HG03354 (cell line): ENCODE measurements around the gene IFI6.
"Not testable (repeated sequence)": the region's sequence is repeated elsewhere in the genome, so short reads cannot be mapped to it uniquely, and the experiment has no call there.

ENCODE experiments used
- ATAC-seq: cut with Tn5 transposase; IDR thresholded peaks from one replicate; pipeline ENCODE4 v1.9.1; 2021; ENCODE audit warnings: mild to moderate bottlenecking; ENCODE audit not compliant: unreplicated experiment, poor library complexity, severe bottlenecking

Gene IFI6

DNA sequence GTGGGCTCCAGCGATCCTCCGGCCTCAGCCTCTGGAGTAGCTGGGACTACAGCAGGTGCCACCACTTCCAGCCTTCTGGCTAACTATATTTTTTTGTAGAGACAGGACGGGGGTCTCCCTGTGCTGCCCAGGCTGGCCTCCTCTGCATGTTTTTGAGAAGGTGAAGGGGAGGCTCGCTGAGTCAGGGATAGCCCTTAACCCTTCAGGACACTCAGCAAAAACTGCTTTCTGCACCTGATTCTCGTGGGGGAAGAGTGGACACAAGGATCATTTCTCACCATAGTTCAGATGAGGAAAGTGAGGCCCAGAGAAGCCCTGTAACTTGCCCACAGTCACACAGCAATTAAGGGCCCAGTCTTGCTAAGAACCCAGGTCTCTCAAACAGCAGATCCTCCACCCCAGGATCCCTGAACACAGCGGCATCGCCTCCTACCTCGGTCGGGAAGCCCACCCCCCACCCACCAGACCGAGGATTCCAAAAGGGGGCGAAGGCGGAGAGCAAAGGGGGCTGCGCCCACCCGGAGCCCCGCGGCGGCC, 38.3 kb downstream of the IFI6 start:
- no peak for ATAC-seq

DNA sequence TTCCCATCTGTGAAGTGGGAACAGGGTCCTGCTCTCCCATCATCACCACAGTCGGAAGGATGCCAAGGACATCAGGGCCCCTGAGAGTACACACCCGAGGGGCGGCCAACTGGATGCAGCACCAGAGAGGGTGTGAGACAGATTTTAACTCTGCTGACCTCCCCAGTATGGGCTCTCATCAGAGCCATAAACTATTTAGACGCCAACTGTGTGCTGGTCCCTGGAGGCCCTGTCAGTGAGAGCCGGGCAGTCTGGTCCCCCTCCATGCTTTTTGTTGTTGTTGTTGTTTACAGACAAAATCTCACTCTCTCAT, 38.7 kb downstream of the IFI6 start:
- ATAC-seq, result no peak

DNA sequence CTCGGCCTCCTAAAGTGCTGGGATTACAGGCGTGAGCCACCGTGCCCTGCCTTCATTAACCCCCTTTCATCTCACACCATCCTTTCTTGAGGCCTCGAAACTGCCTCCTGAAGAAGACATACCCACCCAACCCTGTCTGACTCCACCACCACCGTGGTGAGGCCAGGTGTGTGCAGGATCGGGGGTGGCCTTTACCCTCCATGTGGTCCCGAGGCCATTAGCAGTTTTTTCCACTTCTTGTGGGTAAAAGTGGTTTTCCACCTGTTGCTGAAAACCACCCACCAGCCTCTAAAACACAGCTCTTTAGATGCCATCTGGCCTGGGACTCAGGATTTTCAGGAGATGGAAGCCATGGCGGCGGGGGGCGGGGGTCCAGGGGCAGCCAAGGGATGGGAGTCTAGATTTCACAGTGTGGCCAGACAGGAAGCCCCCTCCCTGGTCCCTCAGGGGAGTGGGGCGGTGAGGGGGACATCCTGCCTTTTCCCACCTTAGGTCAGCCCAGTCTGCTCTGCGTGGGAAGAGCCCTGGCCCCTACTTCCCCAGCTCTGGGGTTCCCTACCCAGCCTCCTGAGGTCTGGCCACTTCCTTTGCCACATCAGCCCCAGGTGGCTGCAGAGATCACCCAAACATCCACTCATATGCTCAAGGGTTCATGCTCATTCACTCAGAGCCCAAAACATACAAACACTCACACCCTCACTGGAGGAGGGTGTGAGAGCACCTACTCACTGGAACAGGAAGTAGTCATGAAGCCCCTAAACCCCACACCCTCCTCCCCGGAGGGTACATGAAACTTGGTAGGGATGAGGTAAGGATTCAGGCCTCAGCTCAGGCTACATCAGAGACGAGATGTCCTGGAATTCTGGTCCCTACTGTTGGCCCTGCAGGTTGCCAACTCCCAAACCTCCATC, 39.4 kb downstream of the IFI6 start:
- peak; percentile 36 for ATAC-seq

DNA sequence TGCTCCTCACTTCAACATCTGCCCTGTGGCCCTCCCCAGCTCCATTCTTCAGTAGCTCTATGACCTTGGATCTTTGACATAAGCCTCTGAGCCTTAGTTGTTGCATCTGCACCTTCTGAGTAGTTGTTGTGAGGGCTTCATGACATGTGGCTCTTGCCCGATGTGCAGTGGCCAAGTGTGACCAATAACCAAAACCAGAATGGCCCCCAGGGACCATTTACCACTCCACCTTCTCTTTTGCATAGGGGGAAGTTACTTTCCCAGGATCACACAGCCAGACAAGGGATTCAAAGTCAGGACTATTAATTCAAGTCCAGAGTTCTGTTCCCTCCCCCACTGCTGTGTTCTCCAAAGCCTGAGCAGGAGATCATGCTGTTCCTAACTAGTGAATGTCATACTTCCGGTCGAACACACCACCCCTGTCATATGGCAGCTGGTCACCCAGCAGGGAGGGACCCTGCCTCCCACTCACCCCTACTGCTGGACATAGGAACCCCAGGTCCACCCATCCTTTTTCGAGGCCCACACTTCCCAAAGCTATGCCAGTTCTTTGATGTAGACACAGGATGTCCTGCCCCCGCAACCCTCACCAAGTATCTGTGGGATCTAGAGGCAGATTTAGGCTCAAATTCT, 41.0 kb downstream of the IFI6 start:
- ATAC-seq, result peak; percentile 27

DNA sequence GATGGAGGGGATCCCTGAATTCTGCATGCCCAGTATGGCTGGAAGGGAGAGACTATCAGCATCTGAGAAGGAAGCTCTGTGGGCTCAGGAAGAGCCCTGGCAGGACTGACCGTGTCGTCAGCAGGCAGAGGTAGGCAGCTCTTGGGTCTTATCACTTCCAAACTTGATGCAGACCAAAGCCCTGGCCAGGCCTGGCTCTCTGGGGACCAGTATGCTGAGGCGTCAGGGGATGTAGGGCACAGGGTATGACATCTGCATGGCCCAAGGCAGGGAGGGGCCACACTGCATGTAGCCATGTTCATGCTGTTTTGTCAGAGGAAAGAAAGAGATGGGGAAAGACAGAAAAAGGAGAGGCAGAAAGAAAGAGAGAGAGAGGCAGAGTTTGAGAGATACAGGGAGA, 43.3 kb downstream of the IFI6 start:
- ATAC-seq, result no peak

DNA sequence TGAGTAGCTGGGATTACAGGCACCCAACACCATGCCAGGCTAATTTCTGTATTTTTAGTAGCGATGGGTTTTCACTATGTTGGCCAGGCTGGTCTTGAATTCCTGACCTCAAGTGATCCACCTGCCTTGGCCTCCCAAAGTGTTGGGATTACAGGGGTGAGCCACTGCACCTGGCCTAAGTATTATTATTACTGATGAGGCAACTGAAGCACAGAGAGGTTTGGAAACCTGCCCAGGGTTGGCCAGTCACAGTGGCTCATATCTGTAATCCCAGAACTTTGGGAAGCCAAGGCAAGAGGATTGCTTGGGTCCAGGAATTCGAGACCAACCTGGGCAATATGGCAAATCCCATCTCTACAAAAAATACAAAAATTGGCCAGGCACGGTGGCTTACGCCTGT, 44.3 kb downstream of the IFI6 start:
- ATAC-seq, result not testable (repeated sequence)

DNA sequence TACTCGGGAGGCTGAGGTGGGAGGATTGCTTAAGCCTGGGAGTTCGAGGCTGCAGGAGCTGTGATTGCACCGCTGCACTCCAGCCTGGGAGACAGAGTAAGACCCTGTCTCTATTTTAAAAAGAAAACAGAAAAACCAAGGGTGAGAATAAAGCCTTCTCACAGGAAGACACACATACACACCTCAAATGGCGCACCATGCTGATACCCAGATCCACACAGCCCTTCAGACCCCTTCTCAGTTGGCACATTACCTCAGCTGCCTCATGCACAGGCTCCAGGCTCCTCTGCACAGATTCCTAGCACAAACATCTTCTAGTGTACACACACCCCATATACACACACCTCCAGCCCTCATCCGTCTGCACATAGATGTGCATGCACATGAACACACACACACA, 44.9 kb downstream of the IFI6 start:
- ATAC-seq, result no peak

DNA sequence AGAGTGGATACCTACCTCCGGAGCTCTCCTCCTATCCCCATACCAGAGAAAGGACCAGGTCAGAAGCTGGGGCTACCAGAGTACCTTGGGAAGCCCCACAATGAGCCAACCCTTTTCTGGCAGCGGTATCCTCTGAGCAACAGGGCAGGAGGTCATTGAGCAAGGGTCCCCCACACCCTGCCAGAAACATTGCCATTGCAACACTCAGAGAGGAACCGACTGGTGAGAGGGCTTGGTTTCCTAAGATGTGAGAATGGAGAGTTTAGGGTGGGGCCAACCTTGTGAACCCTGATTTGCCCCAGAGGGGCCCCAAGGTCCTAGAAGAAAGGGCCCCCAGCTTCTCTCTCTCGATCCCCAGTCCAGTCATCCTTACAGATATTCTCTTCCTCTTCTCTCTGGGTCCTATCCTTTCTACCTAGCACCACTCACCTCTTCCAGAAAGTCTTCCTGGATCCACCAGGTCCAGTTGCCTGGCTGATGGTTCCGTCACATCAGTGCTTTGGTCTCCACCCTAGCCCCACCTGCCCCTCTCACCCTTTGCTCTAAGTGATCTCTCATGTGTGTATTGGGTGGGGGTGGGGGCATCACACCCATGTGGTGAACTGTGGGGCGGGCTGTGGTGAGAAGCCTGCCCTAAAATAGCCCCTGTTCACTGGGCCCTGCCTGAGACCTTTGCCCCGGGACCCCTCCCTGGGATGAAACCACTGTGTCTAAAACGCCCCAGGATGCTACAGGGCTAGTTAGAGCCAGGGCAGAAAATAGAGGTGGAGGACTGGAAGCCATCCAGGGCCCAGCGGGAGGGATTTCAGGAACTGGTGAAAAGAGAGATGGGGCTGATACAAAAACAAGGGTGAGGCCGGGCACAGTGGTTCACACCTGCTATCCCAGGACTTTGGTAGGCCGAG, 45.7 kb downstream of the IFI6 start:
- ATAC-seq, result no peak

DNA sequence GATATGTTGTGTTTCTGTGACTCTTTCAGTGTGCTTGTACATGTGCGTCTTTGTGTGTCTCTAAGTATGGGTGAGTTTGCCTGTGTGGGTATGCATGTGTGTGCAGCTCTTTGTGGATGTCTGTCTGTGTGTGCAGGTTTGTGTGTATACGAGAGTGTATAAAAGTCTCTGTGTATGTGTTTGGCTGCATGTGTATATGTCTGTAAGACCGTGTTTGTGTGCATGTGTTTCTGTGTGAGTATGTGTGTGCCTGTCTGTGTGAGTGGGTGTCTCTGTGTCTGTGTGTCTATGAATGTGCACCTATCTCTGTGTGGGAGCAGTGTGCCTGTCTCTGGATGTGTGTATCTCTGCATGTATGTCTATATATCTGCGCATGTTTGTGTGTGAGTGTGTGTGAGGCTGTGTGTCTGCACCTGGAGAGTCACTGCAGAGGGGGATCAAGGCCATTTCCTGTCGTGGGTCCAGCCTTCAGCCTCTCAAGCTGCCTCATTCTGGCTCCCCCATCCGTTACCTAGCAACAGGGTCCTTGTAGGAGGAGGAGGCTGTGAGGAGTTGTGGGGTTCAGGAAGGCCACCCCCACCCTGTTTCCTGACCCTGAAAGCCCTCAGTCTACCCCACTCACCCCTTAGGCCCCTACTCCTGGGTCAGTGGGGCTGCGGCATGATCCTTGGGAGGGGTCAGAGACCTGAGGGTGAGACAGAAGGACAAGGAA, 47.4 kb downstream of the IFI6 start:
- no peak for ATAC-seq

DNA sequence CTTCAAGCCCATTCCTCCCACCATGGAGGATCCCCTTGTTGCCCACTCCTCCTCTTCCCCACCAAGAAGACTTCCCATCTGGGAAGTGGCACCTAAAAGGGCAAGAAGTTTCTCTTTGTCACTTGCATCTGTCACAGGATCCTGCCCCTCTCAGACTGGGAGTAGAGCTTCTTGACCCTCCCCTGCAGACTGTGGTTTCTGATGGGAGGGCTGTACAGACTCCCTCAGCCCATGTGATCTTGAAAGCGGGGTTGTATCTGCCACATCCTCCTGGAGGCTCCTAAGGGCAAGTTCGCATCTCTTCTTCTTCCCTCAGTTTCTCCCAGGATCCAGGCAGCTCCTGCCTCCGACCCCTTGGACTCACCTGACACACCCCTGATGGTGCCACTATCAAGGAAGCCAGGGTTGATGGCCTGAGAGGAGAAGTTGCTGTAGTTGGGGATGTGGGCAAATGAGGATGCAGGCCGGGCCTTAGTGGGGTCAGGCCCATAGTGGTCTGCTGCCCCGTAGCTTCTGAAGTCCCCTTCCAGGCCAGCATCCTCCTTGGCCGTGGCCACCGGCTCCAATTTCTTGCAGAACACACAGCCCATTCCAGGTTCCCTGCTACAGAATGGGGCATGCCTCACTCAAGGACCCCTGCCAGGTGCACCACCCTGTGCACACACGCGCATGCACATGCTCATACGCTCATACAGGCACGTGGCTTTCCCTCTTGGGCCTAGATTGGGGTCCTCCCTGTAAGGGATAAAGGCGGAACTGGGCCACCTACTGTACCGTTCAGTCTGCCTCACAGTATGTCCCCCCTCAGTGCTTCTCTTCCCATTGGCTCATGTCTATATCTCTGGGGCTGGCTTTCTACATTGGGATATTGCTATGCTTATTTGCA, 48.4 kb downstream of the IFI6 start:
- ATAC-seq, result no peak

DNA sequence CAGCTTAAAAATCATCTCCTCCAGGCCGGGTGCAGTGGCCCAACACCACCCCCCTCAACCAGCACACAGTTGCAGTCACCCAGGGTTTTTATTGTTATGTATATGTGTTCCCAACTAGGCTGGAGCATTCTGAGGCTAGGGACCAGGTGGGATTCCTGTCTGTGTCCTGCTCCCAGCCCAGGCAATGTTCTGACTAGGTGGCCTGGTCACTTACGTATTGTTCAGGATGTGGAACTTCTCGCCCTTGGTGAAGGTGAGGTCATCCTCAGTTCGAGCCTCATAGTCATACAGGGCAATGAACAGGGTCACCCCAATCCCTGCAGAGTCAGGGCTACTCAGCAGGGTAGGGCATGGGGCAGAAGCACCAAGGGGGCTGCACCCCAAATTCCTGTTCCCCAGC, 49.2 kb downstream of the IFI6 start:
- ATAC-seq, result no peak

DNA sequence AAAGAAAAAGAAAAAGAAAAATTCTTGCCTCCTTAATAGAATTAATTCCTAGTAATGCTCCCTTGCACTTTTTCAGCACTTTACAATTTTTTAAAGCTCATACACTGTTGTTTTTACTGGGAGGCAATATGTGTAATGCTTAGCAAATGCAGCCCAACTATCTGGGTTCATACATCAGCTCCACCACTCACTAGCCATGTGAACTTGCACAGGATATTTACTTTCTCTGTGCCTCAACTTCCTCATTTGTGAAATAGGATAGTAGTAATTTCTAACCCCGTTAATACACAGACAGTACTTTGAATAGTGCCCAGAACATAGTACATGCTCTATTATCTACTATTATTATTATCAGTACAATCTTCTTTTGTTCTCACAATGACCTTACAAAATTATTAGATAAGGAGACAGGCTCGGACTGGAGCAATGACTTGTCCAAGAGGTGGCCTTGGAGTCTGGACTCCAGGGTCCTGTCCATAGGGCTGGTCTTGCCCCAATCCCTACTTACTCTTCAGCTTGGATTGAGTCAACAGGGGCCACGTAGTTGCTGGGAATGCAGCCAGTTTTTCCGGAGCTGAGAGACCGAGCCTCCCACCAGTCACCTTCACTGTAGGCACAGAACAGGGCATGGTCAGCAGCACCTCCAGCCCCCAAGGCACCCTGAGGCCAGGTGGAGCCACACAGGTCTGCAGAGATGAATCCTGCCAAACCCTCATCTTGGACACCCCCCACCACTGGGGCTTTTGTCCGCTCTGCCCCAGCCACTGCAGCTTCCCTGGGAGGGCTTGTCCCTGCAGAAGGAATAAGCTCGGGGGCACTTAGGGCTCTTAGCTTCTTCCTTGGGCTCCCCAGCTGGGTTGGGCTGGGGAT, 50.7 kb downstream of the IFI6 start:
- no peak for ATAC-seq

DNA sequence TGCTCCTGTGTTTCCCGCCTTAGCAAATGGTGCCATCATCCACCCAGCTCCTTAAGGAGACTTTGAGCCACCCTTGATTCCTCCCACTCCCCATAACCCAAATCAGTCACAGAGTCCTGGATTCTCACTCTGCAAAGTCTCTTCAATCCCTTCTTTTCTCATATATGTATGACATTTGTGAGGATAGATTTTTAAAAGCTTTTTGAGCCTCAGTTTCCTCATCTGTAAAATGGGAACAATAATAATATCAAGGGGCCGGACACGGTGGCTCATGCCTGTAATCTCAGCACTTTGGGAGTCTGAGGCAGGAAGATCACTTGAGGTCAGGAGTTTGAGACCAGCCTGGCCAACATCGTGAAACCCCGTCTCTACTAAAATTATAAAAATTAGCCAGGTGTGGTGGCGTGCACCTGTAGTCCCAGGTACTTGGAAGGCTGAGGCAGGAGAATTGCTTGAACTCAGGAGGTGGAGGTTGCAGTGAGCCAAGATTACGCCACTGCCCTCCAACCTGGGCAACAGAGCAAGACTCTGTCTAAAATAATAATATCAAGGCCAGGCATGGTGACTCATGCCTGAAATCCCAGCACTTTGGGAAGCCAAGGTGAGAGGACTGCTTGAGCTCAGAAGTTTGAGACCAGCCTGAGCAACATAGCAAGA, 52.1 kb downstream of the IFI6 start:
- ATAC-seq, result not testable (repeated sequence)

DNA sequence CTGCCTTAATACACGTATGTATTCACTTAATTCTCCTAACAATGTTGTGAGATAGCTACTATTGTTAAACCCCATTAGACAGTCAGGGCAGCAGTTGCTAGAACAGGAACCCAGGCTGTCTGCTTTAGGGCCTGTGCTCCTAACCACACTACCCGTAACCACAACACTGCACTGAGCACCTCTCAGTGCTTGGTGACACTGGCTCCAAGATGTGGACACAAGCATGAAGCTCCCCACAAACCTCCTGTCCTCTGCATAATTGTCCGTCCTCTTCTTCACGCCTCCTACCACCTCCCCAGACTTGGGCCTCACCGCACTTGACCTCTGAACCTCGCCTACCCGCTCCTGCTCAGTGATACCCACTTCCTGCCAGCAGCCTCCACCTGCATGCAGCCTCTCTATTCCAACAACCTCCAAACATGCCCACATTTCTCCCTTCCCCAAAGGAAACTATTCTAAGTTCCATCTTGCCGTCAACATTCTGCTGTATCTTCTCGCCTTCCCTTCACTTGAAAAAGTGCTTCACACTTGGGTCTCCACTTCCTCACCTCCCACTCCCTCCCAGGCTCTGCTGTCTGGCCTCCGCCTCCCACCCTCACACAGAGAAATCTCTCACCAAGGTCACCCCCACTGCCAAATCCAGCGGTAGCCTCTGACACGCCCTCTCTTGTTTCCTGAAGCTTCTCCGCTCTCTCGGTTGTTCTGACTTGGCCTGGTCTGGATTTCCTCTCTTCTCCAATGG, 53.5 kb downstream of the IFI6 start:
- no peak for ATAC-seq

DNA sequence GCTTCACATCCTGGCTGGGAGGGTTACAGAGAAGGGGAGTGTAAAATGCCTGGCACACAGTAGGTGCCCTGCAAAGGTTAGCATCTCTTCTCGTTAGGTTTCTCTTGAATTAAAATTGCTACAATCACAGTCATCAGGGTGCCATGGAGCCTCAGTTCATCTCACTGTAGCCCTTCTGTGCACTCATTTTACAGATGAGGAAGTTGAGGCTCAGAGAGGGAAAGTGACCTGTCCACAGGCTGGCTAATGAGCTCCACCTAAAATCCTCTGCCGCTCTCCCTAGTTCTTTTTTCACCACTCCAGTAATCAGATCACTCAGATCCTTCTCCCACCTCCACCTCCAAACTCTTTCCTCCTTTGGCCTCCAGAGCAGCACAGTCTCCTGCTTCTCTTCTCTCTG, 54.6 kb downstream of the IFI6 start:
- no peak for ATAC-seq

DNA sequence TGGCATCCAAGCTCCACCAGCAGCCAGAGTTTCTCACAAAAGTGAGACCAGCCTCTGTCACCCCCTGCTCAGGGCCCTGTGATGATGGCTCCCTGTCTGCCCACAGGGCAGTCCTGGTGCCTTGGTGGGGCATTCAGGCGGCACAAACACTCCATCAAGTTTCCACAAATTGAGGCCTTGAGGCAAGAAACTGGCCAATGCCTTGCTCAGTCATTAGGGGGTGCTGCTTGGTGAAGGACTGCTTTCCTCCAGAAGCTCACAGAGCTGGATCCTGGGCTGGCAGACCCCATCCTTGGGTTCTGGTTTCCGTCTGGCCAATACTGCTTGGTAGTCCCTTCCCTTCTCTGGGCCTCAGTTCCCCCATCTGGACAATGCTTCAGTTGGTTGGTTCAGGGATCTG, 55.6 kb downstream of the IFI6 start:
- no peak for ATAC-seq
